ENCODE results near the gene RAPGEF3. TPM values are rescaled to one million over a fixed set of nuclear protein-coding genes. Genes with fewer than 3 reads are reported as not detected.

Gene RAPGEF3
- total RNA-seq, 1 experiment from 2014 or later: 1.1 TPM

- in situ Hi-C loops (cut with HindIII; ENCODE audit: low pct_unique_long_range_greater_than_20kb, low sequenced_read_pairs): no loop called here
- no peak for DNase-seq (ENCODE audit: low read depth, low spot score)
Measured at GRCh38 chr12:47794679-47795078, 36.0 kb upstream of the RAPGEF3 start.

DNA sequence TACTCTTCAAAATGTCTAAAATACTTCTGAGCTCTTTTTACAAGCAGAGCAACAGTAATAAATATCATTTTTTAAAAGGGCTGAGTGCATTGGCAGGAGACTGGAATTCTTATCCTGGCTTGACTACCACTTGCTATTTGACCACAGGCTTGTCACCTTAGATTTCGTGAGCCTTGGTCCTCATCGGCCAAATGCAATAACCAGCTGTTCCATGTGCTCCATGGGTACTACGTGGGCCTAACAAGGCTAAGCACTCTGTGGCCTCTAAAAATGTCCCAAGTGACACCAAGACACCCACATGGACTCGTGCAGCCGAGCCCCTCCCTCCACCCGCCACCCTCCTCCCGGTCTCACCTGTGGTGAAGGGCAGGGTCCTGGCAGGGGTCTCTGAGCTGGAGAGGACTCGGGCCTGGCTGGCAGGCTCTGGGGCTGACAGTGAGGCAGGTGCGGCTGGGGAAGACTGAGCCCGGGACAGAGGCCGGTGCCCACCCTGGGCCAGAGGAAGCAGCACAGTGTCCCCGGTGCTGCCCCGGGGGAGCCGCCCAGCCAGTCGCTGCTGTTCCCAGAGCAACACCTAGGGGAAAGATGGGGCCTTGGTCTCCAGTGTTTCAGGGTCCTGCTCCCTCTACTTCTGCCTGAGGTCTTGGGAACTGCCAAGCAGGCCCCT is 34.5 kb upstream of the RAPGEF3 start:
- in situ Hi-C loops (cut with HindIII; ENCODE audit: low pct_unique_long_range_greater_than_20kb, low sequenced_read_pairs): no loop called here

GRCh38 chr12:47791874-47792273 is 33.2 kb upstream of the RAPGEF3 start:
- in situ Hi-C loops (cut with HindIII; ENCODE audit: low pct_unique_long_range_greater_than_20kb, low sequenced_read_pairs): no loop called here
- no peak for DNase-seq (ENCODE audit: low read depth, low spot score)

More for the DNA sequence above, 34.5 kb upstream of the RAPGEF3 start:
- DNase-seq (ENCODE audit: low read depth, low spot score): no peak

DNA sequence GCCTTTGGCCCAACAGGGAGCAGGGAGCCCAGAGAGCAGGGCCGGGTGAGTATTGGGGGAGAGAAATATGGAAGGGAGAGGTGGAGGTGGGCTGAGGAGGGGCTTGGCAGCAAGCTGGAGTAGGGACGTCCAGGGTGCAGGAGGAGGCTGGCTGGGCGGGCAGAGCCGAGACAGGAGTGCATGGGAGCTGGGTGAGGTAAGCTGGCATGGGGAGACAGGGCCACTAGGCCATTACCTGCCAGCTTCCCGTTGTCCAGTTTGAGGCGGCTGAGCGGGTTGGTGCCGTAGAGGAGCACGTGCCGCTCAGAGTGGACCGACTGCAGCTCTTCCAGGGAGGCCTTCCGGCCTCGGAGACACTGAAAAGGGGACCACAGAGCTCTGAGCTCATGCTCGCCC is 32.7 kb upstream of the RAPGEF3 start:
- in situ Hi-C loops (cut with HindIII; ENCODE audit: low pct_unique_long_range_greater_than_20kb, low sequenced_read_pairs): no loop called here

GRCh38 chr12:47790676-47791350 is 32.1 kb upstream of the RAPGEF3 start:
- no peak for DNase-seq (ENCODE audit: low read depth, low spot score)
- in situ Hi-C loops (cut with HindIII; ENCODE audit: low pct_unique_long_range_greater_than_20kb, low sequenced_read_pairs): no loop called here

More for the DNA sequence above, 32.7 kb upstream of the RAPGEF3 start:
- DNase-seq (ENCODE audit: low read depth, low spot score): no peak

- in situ Hi-C loops (cut with HindIII; ENCODE audit: low pct_unique_long_range_greater_than_20kb, low sequenced_read_pairs): no loop called here
- DNase-seq (ENCODE audit: low read depth, low spot score): no peak
Measured at GRCh38 chr12:47789712-47790489, 31.2 kb upstream of the RAPGEF3 start.

GRCh38 chr12:47789141-47789540 is 30.5 kb upstream of the RAPGEF3 start:
- DNase-seq (ENCODE audit: low read depth, low spot score): no peak
- in situ Hi-C loops (cut with HindIII; ENCODE audit: low pct_unique_long_range_greater_than_20kb, low sequenced_read_pairs): no loop called here

DNA sequence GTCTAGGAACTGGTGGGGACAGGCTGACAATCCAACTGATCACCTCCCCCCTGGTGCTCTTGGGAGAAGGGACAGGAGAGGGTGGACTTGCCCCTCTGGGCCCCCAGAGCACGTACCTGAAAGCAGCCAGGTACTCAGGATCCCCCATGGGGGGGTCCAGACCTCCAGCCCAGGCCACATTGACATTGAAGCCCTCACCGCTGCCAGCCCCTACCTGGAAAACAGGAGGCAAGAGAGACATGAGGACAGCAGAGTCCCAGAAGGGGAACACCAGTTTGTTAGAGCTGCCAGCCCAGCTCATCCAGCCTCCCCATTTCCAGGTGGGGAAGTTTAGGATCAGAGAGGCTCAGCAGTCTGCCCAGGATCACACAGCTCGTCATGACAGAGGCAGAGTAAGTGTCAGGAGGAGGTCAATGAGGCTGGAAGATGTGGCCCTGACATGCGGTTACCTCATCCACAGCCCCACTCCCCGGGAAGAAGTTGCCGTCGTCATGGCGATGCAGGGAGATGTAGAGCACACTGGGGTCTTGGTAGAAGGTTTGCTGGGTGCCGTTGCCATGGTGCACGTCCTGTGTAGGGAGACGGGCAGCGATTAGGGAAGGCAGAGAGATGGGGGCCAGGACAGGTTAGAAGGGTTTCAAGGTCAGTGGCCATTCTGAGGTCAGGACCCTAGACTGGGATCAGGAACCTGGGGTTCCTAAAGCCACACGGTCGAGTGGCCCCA is 29.1 kb upstream of the RAPGEF3 start:
- in situ Hi-C loops (cut with HindIII; ENCODE audit: low pct_unique_long_range_greater_than_20kb, low sequenced_read_pairs): no loop called here
- DNase-seq (ENCODE audit: low read depth, low spot score): no peak

DNA sequence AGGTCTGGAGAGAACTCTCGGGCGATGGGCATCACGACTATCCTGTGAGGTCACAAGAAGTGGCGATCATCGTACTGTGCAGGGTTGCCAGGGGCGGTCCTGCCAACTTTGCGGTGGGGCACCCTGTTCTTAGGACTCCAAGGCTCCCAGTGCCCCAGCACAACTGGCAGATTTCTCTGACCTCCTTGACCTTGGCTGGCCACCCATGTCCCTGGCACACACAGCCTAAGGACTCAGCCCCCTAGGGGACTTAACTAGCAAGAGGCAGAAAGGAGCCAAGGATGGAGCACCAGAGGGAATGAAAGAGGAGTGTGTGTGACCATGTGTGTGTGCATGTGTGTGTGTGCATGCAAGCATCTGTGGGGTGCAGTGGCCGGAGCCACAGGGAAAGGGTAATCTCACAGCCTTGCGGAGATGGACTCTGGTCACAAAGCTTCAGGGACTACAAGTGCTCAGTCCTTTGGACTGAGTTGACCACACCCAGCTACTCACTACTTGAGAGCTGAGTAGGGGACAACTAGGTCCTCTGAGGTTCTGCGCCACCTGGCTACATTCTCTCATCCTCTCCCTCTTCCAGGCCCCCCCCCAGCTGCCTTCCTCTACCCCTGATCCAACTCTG is 28.1 kb upstream of the RAPGEF3 start:
- no peak for DNase-seq (ENCODE audit: low read depth, low spot score)
- in situ Hi-C loops (cut with HindIII; ENCODE audit: low pct_unique_long_range_greater_than_20kb, low sequenced_read_pairs): no loop called here

DNA sequence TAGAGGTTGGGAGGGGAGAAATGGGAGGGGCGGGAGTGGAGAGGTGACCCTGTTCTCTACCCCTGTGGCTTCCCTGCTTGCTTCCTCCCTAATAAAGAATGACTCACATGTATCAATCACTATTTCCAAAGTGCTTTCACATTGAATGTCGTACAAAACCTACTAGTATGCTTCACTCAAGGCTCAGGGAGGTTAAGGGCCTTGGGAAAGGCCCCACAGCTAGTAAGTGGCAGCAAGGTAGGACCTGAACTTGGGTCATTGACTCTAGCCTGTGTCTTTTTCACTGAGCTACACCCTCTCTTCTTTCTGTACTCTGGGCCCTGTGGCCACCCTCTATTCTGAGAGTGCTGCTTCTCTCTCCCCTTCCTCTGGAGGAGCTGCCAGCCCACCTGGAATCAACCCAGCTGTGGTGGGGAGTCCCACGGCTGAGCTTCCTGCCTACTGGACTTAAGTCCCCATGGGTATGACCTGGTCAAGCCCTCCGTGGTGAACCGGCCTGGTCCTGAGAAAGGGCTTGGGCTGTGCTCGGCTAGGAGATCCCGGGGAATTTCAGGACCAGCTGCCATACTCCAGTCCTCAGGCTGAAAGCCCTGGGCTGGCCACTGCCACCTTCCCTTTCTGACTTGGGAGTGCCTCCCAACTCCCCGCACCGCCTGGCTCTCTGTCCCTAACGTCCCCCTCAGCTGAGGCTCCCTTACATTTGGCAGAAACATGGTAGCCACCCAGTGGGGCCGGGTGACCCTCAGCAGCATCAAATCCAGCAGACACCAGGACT is 27.4 kb upstream of the RAPGEF3 start:
- in situ Hi-C loops (cut with HindIII; ENCODE audit: low pct_unique_long_range_greater_than_20kb, low sequenced_read_pairs): no loop called here
- no peak for DNase-seq (ENCODE audit: low read depth, low spot score)

- DNase-seq (ENCODE audit: low read depth, low spot score): no peak
- in situ Hi-C loops (cut with HindIII; ENCODE audit: low pct_unique_long_range_greater_than_20kb, low sequenced_read_pairs): no loop called here
Measured at GRCh38 chr12:47785036-47785886, 26.6 kb upstream of the RAPGEF3 start.

DNA sequence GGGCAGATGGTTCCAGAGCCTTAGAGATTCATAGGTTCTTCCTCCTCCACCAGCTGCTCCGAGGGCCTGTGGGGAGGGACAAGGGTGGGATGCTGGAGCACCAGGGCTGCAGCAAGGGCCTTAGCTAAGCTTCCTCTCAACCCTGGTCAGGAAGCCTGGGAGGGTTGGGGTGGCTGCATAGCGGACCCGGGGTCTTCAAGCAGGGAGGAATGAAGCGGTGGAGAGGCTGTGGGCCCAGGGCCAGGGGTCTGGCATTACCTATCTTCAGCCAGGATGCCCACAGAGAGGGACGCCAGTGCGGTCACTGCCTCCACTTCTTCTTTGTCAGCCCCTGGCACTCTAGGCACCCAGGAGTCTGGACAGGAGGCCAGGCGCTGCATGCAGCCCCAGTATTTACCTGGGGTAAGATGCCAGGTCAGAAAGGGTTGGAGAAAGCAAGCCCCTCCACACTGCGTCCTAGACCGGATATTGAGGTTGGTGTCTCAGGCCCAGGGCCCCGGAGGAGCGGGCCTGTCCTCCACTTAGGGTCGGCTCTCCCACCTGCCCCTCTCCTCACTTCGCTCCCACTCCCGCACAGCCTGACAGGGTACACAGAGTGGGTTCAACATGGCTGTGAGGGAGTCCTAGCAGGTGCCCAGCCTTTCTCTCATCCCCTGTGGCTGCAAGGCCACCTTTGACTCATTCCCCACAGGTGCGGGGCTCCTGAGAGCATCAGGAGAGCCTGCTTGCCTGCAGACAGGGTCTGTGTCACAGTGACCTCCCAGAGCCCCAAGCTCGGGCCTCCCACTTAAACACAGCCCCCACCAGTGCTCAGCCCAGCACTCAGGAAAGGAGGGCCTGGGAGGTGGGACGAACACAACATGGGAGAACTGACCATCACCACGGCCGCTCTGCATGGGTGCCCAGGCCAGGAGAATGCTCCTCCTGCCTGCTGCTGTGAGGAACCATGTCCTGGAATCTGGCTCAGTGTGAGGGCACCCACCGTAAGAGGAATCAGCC is 25.4 kb upstream of the RAPGEF3 start:
- DNase-seq (ENCODE audit: low read depth, low spot score): no peak
- in situ Hi-C loops (cut with HindIII; ENCODE audit: low pct_unique_long_range_greater_than_20kb, low sequenced_read_pairs): no loop called here

GRCh38 chr12:47783024-47783755 is 24.5 kb upstream of the RAPGEF3 start:
- no peak for DNase-seq (ENCODE audit: low read depth, low spot score)
- in situ Hi-C loops (cut with HindIII; ENCODE audit: low pct_unique_long_range_greater_than_20kb, low sequenced_read_pairs): no loop called here

- in situ Hi-C loops (cut with HindIII; ENCODE audit: low pct_unique_long_range_greater_than_20kb, low sequenced_read_pairs): no loop called here
Measured at GRCh38 chr12:47782372-47782770, 23.7 kb upstream of the RAPGEF3 start.

More at GRCh38 chr12:47782372-47782770, 23.7 kb upstream of the RAPGEF3 start:
- DNase-seq (ENCODE audit: low read depth, low spot score): no peak

Measured in SK-MEL-5 (cell line).